Measurements from ENCODE around the gene PSD4. TPM values are rescaled to one million over a fixed set of nuclear protein-coding genes. Genes with fewer than 3 reads are reported as not detected.
A peak's percentile ranks its signal among the peaks of the same experiment; 100 is the strongest.

Gene PSD4
- total RNA-seq, 2 experiments from 2014 or later = 96.5 to 101 TPM

DNA sequence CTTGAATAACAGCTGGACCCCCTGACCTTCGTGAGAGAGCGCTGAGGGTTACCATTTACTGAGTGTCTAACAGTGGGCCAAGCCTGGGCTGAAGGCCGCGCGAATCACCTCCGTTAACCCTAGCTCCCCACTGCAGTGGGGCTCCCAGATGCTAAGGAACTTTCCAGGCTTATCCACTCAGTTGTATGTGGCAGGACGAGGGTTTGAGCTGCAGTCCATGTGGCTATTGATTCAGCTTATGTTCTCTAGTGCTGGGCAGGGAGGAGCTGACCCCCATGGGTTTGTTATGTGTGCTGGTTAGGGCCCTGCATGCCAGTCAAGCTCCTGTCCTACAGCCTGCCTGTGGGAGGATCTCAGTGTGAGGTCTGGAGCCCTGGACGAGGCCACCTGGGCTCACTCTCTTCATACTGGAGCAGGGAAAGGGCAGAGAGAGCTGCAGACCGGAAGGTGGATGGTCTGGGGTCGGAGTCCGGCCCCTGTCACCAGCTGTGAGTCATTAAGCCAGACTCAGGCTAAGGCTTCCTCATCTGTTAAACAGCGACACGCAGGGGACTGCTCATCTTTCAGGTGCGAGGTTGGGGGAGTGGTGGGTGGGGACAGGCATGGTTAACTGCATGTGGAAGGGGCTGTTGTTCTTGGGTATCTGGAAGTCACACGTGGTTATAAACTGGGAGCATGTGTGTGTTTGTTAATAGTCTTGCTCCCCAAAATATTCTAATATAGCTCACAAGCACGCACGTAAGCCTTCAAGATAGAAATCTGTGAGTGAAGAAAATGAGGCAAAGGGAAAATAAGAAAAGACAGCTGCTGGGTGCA lies 6.6 kb downstream of the PSD4 start:
- Mint-ChIP-seq H3K9me3 (no peaks in the 10 kb centered on the region), H3K27ac (peak overlapping the region; percentile 93), H3K27me3 (peaks cover under 1% of the 10 kb centered on the region), H3K4me1 (ENCODE audit: low read depth) (peaks cover 87% of the 10 kb centered on the region), H3K36me3 (ENCODE audit: low read depth) (peaks cover 81% of the 10 kb centered on the region), H3K4me3 (peak overlapping the region; percentile 71)
- ChIA-PET CTCF (interaction anchor here (0.8 to 3.5 kb wide), 9 partner anchors 8 to 196 kb away, joined by 3 to 39 read pairs (median 5); no protein-coding TSS in a partner anchor), POLR2A (interaction anchor here (0.8 to 4.6 kb wide), 9 partner anchors 12 to 42 kb away, joined by 3 to 20 read pairs (median 6); no protein-coding TSS in a partner anchor)
- H3K9me3 ChIP-seq (ENCODE audit: control insufficient read depth in 1 of 2, insufficient read depth in 1 of 2, low read length in 2 of 2) = no peaks in the 10 kb centered on the region
- peaks cover 75% of the 10 kb centered on the region for H3K36me3 ChIP-seq (ENCODE audit: insufficient read depth, low read length)
- peaks cover 100% of the 10 kb centered on the region for H3K4me1 ChIP-seq (ENCODE audit: insufficient read depth, low read length)
- no peak overlapping the region for H3K4me3 ChIP-seq (ENCODE audit: low read length)
- peak in 3 of 14 experiments; percentile 32 to 52 (median 35) for DNase-seq
- ATAC-seq (ENCODE audit: poor library complexity) = no peak
- no peak for TF ChIP-seq CTCF (IDR thresholded peaks at IDR 0.05)
- no peaks in the 10 kb centered on the region for H3K27me3 ChIP-seq (ENCODE audit: control insufficient read depth in 1 of 2, insufficient read depth in 2 of 2, low read length in 2 of 2)
- H3K27ac ChIP-seq (ENCODE audit: low read depth in 1 of 2, low read length in 2 of 2) = peak overlapping the region; percentile 17 to 57
- intact Hi-C loops (cut with DNase I, micrococcal nuclease) = loop anchor here (1.0 to 2.0 kb wide), 2 partner anchors 42 kb away; no protein-coding TSS in a partner anchor

- DNase-seq = peak in 4 of 14 experiments; percentile 41 to 50 (median 42)
- peaks cover 89% of the 10 kb centered on the region for H3K36me3 Mint-ChIP-seq (ENCODE audit: low read depth)
Observed at GRCh38 chr2:113181258-113182051, 7.7 kb downstream of the PSD4 start.

More at GRCh38 chr2:113181258-113182051, 7.7 kb downstream of the PSD4 start:
- Histone ChIP-seq H3K9me3 (ENCODE audit: control insufficient read depth in 1 of 2, insufficient read depth in 1 of 2, low read length in 2 of 2) (no peaks in the 10 kb centered on the region), H3K27me3 (ENCODE audit: control insufficient read depth in 1 of 2, insufficient read depth in 2 of 2, low read length in 2 of 2) (no peaks in the 10 kb centered on the region), H3K36me3 (ENCODE audit: insufficient read depth, low read length) (peaks cover 83% of the 10 kb centered on the region), H3K4me3 (ENCODE audit: low read length) (peak overlapping the region; percentile 26), H3K27ac (ENCODE audit: low read depth in 1 of 2, low read length in 2 of 2) (peak overlapping the region; percentile 32 to 45), H3K4me1 (ENCODE audit: insufficient read depth, low read length) (peaks cover 100% of the 10 kb centered on the region)
- Mint-ChIP-seq H3K27me3 (no peaks in the 10 kb centered on the region), H3K9me3 (no peaks in the 10 kb centered on the region), H3K4me1 (ENCODE audit: low read depth) (peaks cover 93% of the 10 kb centered on the region), H3K27ac (peak overlapping the region; percentile 93), H3K4me3 (peak overlapping the region; percentile 71)
- peak; percentile 51 for ATAC-seq (ENCODE audit: poor library complexity)
- ChIA-PET CTCF (interaction anchor here (1.1 to 3.5 kb wide), 7 partner anchors 9 to 197 kb away, joined by 3 to 39 read pairs (median 7); no protein-coding TSS in a partner anchor), POLR2A (interaction anchor here (0.8 to 4.6 kb wide), 7 partner anchors 11 to 43 kb away, joined by 3 to 20 read pairs (median 7); no protein-coding TSS in a partner anchor)
- intact Hi-C loops (cut with DNase I, micrococcal nuclease) = loop anchor here in 1 of 2 experiments (2.0 kb wide), 1 partner anchor 43 kb away; no protein-coding TSS in a partner anchor
- TF ChIP-seq CTCF (IDR thresholded peaks at IDR 0.05) = no peak

All from CD4-positive, alpha-beta T cell (primary cell).